ENCODE measurements around the gene SEL1L.
"Not testable (repeated sequence)": the region's sequence is repeated elsewhere in the genome, so short reads cannot be mapped to it uniquely, and the experiment has no call there.

The SEL1L gene

GRCh38 chr14:81533536-81534343, at the start of gene SEL1L:
Gene SEL1L, minus strand, starts transcription at chr14:81533853. Its CDS starts 109 bp downstream, at chr14:81533744.
- peak; percentile 100 for DNase-seq

GRCh38 chr14:81582420-81582819, 48.8 kb upstream of the SEL1L start:
- DNase-seq: no peak

GRCh38 chr14:81579115-81579514, 45.5 kb upstream of the SEL1L start:
- DNase-seq: no peak

GRCh38 chr14:81571437-81571836, 37.8 kb upstream of the SEL1L start:
- DNase-seq: no peak

GRCh38 chr14:81567302-81567701, 33.6 kb upstream of the SEL1L start:
- DNase-seq: no peak

- DNase-seq: no peak
Observed at GRCh38 chr14:81565441-81566290, 32.0 kb upstream of the SEL1L start.

- DNase-seq: no peak
Observed at GRCh38 chr14:81562818-81563217, 29.2 kb upstream of the SEL1L start.

- DNase-seq: no peak
Observed at GRCh38 chr14:81561084-81561775, 27.6 kb upstream of the SEL1L start.

GRCh38 chr14:81559385-81559784, 25.7 kb upstream of the SEL1L start:
- no peak for DNase-seq

- DNase-seq: no peak
Observed at GRCh38 chr14:81557146-81557545, 23.5 kb upstream of the SEL1L start.

- DNase-seq: no peak
Observed at GRCh38 chr14:81555684-81556083, 22.0 kb upstream of the SEL1L start.

- DNase-seq: no peak
Observed at GRCh38 chr14:81555051-81555450, 21.4 kb upstream of the SEL1L start.

GRCh38 chr14:81551471-81551870, 17.8 kb upstream of the SEL1L start:
- DNase-seq: no peak

GRCh38 chr14:81550001-81550637, 16.5 kb upstream of the SEL1L start:
- DNase-seq: no peak

- not testable (repeated sequence) for DNase-seq
Observed at GRCh38 chr14:81541206-81541605, 7.6 kb upstream of the SEL1L start.

- DNase-seq: no peak
Observed at GRCh38 chr14:81537193-81537592, 3.5 kb upstream of the SEL1L start.

GRCh38 chr14:81536241-81536771, 2.7 kb upstream of the SEL1L start:
- DNase-seq: no peak

GRCh38 chr14:81535396-81536164, 1.9 kb upstream of the SEL1L start:
- DNase-seq: no peak

GRCh38 chr14:81534510-81535074, 939 bp upstream of the SEL1L start:
- no peak for DNase-seq

GRCh38 chr14:81533212-81533535, 479 bp downstream of the SEL1L start:
- no peak for DNase-seq

GRCh38 chr14:81529391-81529790, 4.3 kb downstream of the SEL1L start:
- no peak for DNase-seq

GRCh38 chr14:81525129-81525528, 8.5 kb downstream of the SEL1L start:
- DNase-seq: no peak

All from stimulated activated CD4-positive, alpha-beta T cell treated with anti-CD3 and anti-CD28 coated beads, Interleukin-4, amount 100 ng/mL, for 24 hours (primary cell).